H1 (cell line): ENCODE data around the gene WDFY3. TPM values are rescaled to one million over a fixed set of nuclear protein-coding genes. Genes with fewer than 3 reads are reported as not detected.

Source experiments
- BRCA1 ChIP-seq: IDR thresholded peaks from 2 replicates; pipeline ENCODE4 v1.6.1; 2012; ENCODE audit warnings: low read depth, low read length, improper control_type of control experiment
- USF2 ChIP-seq: IDR thresholded peaks from 2 replicates; pipeline ENCODE4 v1.6.1; 2011; ENCODE audit warnings: low read length, improper control_type of control experiment
- polyA plus RNA-seq, 7 experiments: library from polyadenylated mRNA; depleted of rRNA in 3 of 7; stranded (reverse) in 5 of 7; unstranded in 2 of 7; fragments of >200 nt in 5 of 7; fragments of 200-250 nt in 2 of 7; gene quantifications; 1 replicate in 5 of 7; 2 replicates in 1 of 7; 4 replicates in 1 of 7; pipeline versions ENCODE4 v1.2.1 to v1.2.3, GENCODE V29; 2011 to 2013; ENCODE audit warnings: missing spikeins in 2 of 7, mixed read lengths in 2 of 7
- total RNA-seq: library from RNA; stranded (reverse); fragmentation: NEBNext Ultra II Directional; extraction: Animal tissue kit (Norgen Biotek cat#: 25700); gene quantifications from 2 replicates; pipeline ENCODE4 v1.2.1, GENCODE V29; 2021

Gene WDFY3
- total and polyA plus RNA-seq, 2 of the 8 experiments (the other 6 are each of a cell fraction or from before 2014, with no cell fraction given), result 25.6 to 62.4 TPM

- TF ChIP-seq BRCA1 (no peak), USF2 (no peak)
Measured at GRCh38 chr4:84968925-84969324, 2.4 kb upstream of the WDFY3 start (continued).
